ENCODE results near the gene ENDOV. TPM values are rescaled to one million over a fixed set of nuclear protein-coding genes. Genes with fewer than 3 reads are reported as not detected.

ENDOV gene
- total RNA-seq, 1 donor from 2014 or later, result 11.5 TPM

- DNase-seq, result no peak
Observed at GRCh38 chr17:80485846-80486245, 70.9 kb downstream of the ENDOV start.

DNA sequence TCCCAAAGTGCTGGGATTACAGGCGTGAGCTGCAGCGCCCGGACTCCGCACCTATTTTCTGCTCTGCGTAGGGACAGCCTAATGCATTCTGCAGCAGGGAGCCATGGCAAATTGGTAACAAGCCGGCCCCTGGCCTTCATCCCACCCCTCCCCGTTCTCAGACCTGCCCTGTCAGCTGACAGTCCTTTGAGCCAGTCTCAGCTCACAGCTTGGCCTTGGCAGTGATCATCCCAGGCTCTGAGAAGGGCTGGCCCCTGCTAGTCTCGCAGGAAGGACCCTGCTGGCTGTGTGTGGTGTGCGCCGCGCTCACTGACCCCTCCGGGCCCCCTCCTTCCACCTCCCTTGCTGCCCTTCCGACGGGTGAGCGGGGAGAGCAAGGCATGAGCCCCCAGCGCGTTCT is 71.7 kb downstream of the ENDOV start:
- DNase-seq, result no peak

DNA sequence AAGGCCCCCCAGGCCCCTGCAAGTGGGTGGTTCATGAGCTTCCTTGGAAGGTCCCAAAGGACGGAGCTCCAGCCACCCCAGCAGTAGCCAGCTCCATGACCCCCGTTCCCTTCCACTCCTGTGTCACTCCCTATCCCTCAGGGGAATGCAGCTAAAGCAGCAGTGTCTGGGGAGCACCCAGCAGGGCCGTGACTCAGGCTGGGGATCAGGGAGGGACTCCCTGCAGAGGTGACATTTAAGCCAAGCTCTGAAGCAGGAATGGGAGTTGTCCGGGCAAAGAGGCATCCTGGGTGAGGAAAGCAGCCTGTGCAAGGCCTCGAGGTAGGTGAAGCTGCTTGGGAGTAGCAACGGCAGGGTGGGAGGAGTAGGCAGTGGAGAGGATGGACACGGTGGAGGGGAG is 72.5 kb downstream of the ENDOV start:
- no peak for DNase-seq

Small RNAs within 50 kb of the gene (small RNA-seq; reads per million reads assigned to genes)
- gene MIR4730, result not detected

Other genes starting within 250 kb of the ENDOV start
- 0.31 TPM for gene CARD14, start 245.1 kb upstream of the ENDOV start, total RNA-seq
- gene SGSH, start 194.8 kb upstream of the ENDOV start, total RNA-seq, result 1.9 TPM
- gene SLC26A11, start 194.7 kb upstream of the ENDOV start, total RNA-seq, result 4.8 TPM
- 17.5 TPM for gene RNF213, start 154.3 kb upstream of the ENDOV start, total RNA-seq
- 19.3 TPM for gene NPTX1, start 61.4 kb downstream of the ENDOV start, total RNA-seq
- 14.2 TPM for gene RPTOR, start 129.7 kb downstream of the ENDOV start, total RNA-seq

Measured in occipital lobe (tissue), 3 donors.